Stimulated activated CD4-positive, alpha-beta T cell treated with anti-CD3 and anti-CD28 coated beads, Interleukin-4, amount 100 ng/mL, for 1 hour (primary cell): ENCODE measurements around the gene RPP25L.
"Not testable (repeated sequence)": the region's sequence is repeated elsewhere in the genome, so short reads cannot be mapped to it uniquely, and the experiment has no call there.

ENCODE experiments used
- DNase-seq: peaks from one replicate; pipeline ENCODE4 v3.0.0-alpha.2; 2020

The RPP25L gene, protein sequence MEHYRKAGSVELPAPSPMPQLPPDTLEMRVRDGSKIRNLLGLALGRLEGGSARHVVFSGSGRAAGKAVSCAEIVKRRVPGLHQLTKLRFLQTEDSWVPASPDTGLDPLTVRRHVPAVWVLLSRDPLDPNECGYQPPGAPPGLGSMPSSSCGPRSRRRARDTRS

DNA sequence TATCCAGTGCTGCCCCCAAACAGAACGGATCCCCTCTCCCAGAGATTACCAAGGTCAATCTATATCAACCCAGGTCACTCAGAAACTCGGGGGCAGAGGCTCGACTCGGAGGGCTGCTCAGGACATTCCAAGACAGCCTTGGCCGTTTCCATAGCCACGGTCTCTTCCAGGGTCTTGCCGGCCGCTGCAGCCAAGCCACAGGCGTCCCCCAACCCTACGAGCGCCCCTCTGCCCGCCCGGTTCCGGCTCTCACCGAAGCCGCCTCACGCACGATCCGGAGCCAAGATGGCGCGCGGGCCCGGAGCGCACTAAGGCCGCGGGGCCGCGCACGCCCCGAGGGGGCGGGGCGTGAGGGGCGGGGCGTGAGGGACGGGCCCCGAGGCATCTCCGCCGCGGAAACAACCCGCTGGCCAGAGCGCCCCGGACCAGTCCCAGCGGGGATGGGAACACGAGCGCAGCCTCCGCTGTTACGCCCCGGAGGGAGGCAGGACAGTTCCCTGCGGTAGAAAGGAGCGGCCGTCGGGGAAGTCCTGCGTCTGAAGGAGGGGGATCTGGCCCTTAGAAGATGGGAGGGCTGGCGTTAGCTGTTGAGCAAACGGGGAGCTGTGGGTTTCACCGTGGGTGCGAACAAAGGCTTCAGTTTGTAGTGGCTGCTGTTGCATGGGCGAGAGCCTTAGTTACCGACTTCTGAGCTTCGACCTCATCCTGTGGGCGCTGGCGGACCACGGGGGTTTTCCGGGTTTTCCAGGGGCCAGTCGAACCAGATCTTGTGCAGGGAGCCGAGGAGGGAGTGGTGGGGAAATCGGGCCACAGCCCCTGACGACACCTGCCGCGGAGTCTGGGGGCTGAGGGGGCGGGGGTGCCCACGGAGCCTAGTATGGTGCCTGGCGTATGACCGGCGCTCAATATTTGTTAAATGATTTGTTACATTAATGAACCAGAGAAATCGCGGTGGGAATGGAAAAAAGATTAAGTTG, at the start of gene RPP25L:
Gene RPP25L, minus strand, starts transcription at position 287 of the 977 bp plus-strand sequence. CDS start 801 bp downstream, outside the sequence.
- DNase-seq, result peak; percentile 90

DNA sequence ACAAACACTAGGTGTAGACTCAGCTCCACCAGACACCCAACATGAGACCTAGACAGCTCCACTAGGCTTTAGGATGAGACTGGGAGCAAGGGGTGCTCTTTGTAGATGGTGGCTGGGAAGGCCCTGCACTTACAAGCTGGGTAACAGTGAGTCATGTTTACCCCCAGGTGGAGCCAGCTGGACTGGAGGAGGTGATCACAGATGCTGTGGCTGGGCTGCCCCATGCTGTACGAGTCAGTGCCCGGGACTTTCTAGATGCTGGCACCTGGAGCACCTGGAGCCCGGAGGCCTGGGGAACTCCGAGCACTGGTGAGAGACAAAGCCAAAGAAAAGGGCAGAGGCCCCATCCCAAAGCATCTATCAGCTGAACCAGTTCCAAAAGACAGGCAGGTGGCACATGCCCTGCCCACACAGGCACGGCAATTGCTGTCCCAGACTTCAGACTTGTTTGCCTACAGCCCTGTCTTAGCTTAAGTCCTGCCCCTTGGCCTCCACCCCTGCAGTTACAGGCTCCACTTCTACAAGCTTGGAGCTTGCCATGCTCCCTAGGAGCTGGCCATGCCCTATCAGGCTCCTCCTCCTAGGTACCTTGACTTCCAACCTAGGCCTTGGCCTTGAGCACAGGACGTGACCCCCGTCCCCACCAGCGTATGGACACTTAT, 47.8 kb upstream of the RPP25L start:
- DNase-seq, result no peak

DNA sequence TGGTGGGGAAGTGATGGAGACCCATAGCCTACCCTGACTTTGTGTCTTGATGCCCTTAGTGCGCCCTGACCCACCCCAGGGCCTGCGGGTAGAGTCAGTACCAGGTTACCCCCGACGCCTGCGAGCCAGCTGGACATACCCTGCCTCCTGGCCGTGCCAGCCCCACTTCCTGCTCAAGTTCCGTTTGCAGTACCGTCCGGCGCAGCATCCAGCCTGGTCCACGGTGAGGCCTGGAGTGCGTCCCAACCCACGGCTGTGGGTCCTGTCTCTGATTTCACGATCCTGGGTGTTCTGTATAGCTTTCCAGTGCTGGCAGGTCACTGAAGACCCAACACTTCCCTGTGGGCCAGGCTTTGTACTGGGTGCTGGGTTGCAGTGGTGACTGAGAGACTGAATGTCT, 46.6 kb upstream of the RPP25L start:
- no peak for DNase-seq

DNA sequence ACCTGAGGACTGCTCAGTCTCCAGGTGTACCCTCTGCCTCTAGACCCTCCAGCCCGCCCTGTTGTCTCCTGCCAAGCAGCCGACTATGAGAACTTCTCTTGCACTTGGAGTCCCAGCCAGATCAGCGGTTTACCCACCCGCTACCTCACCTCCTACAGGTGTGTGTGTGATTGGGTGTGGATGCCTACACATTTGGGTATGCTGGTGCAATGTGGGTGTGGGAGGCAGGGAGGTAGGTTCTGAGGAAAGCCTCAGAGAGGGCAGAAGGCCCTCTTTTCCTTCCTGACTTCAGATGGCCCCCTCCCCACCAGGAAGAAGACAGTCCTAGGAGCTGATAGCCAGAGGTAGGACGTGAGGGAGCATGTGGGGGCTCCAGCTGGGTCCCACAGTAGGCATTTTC, 45.1 kb upstream of the RPP25L start:
- no peak for DNase-seq

DNA sequence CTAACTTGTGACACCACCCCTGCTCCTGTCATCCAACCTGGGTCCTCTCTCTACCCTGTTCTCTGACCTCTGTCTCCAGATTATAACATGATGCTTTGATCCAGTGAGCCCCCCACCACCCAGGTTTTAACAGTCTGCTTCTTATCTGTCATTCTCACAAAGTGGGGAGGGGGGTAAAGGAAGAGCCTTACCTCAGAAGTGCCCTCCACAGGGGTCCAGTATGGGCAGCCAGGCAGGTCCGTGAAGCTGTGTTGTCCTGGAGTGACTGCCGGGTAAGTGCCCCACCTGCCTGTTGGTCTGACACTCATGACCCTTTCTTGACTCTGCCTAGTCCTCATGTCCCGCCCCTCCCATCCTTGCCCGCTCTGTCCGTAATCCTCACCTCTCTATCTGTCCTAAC, 43.5 kb upstream of the RPP25L start:
- DNase-seq, result no peak

DNA sequence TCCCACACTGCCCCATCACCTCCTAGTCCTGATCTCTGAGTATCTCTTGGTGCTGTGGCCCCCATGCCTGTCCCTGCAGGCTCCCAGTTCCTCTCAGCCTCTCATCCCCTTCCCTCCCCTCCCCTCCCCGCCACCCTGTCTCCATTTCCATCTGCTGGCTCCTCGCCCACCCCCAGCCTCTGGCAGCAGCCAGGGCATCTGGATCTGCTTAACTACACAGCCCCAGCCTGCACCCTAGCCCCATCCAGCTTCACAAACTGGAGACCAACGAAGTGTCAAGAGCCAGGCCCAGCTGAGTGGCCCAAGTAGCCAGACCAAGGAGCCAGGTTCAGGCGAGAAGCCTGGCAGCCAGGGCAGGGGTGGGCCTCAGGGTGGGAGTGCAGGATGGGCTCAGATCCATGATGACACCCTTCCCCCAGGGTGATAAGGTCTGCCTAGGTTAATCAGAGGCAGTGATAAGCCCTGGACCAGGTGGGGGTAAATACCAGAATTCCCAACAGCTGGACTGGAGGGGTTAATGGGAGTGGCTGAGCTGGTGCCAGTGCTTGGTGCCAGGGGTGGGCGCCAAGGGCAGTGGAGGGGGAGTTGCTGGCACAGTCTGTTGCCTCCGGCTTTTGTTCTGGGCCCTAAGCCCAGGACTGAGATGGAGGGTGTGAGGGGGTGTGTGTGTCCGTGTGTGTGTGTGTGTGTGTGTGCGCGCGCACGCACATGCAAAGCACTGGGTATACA, 42.6 kb upstream of the RPP25L start:
- no peak for DNase-seq

DNA sequence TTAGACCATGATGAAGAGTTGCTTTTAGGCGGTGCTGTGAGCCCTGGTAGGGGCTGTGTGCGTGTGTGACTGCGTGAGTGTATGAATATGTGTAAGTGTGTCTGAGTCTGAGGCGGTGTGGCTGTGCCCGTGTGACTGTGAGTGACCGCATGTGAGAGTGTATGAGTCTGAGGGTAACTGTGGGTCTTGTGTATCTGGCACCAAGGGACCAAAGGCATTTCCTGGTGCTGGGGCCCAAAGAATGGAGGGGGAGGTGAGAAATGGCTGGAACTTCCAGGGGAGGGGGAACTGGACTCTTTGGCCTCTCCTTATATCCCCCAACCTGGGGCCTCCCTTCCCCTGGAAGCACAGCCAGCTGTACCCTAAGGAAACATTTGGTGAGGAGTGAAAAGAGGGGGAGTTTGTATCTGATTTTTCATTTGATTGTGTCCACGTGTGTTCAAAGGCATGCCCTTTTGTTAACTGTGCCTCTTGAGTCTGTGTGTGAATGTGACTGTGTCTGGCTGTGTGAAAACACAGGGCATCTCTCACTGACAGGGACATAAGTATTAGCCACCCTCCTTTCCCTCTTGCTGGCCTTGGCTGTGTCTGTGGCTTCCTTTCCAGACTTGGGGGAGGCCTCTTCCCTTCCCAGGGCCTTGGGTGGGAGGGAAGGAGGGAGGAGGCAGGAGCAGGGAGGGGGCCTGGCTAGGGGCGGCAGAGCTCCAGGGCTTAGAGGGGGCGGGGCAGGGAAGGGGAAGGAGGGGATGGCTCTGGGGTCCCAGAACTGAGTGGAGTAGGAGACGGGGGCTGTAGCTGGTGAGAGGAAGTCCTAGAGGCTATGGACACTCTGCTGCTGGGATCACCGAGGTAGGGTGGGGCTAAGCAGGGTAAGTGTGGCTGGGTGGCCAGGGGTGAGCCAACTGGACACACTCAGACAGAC, 41.5 kb upstream of the RPP25L start:
- no peak for DNase-seq

DNA sequence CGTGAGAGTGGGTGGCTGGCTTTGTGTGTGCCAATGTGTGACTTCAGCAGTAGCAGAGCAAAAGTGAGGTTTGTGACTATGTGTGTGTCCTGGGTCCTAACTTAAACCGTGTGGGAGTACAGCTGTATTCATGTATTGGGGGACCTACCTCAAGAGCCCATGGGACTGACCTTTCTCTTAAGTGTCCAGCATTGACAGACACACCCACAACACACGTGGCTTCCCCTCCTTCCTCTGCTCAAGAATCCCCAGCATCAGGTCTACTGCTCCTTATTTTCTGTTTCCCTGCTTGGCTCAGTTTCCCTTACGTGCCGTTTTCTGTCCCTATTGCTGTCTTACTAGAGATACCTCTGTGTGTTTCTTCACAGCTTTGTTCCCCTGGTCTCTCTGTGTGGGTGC, 40.7 kb upstream of the RPP25L start:
- DNase-seq, result no peak

DNA sequence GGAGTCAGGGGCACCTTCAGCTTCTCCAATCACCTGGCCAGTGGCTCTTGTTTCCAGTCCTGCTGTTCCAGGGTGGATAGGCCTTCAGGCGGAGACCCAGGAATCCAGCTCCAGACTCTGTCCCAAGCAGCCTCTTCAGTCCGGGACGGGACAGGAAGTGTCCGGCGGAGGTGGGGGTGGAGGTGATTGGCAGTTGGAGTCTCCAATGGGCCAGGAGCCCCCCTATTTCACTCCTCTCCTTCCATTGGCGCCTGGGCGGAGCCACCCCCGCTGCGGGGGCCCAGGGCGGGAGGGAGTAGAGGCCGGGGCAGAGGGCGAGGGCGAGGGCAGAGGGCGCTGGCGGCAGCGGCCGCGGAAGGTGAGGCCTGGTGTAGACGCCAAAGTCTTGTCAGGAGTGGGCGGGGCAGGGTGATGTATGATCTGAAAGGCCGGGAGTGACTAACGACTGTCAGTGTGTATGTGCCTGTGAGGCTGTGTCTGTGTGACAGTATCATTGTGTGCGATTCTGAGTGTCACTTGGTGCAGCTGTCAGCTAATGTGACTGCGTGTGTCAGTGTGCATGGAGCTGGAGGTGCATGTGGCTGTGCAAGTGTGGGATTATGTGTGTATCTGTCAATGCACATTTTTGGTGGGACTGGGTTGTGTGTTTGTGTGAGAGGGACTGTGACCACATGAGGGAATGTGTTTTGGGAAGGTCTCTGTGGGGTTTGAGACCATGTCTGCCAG, 40.1 kb upstream of the RPP25L start, which contains the start of gene IL11RA:
Gene IL11RA, plus strand, starts transcription at position 310 of the 726 bp plus-strand sequence. CDS start 3,033 bp downstream, outside the sequence.
- peak; percentile 63 for DNase-seq

DNA sequence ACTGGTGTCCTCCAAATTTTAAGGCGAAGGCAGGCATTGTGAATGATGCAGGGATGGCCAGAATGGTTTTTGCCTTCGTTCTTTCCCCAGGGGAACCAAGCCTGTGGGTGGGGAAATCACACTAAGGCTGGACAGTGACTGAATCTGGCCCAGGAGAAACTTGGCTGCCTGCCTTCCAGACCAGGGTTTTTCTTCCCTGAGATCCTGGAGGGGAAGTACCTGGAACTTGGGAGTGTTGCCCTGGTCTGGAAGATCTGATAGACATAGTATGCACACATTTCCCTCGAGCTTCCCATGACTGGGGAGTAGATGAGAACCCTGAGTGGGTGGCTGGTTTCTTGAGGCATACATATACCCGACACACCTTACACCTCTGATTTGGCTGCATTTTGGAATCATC, 39.4 kb upstream of the RPP25L start:
- no peak for DNase-seq

DNA sequence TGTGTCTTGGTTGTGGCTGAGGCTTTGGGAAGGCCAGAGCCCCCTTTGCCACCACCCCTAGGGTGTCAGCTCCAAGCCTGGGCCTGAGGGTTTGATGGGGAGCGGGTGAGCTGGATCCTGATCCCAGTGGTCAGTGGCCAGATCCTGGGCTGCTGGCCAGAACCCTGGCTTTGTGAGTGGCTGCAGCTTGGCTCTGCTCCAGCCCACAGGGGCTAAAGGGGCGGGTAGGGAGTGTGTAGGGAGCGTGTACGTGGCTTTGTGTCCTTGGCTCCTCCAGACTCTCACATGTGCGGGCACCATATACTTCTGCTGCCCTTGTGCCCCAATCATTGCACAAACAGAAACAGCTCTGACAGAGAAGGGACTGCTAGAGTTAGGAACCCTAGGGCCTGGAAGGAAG, 38.9 kb upstream of the RPP25L start:
- DNase-seq, result no peak

DNA sequence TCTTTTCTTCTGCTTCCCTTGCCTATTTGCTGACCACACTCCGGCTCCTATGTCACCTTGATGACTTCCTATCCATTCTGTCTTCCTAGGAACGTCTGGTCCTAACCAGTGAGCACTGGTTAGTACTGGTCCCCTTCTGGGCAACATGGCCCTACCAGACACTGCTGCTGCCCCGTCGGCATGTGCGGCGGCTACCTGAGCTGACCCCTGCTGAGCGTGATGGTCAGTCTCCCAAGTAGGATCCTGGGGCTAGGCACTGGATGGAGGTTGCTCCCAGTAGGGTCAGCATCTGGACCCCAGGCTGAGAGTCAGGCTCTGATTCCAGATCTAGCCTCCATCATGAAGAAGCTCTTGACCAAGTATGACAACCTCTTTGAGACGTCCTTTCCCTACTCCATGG, 36.8 kb upstream of the RPP25L start:
- no peak for DNase-seq

DNA sequence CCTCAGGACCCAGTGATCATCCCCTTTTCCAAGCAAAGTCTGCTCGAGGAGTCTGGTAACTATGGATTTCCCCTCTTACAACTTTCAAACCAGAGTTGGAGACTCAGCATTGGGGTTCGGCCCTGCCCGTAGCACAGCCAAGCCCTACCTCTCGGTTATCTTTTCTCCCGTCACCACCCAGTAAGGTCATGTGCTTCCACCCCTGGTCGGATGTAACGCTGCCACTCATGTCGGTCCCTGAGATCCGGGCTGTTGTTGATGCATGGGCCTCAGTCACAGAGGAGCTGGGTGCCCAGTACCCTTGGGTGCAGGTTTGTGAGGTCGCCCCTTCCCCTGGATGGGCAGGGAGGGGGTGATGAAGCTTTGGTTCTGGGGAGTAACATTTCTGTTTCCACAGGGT, 35.8 kb upstream of the RPP25L start:
- DNase-seq, result no peak

DNA sequence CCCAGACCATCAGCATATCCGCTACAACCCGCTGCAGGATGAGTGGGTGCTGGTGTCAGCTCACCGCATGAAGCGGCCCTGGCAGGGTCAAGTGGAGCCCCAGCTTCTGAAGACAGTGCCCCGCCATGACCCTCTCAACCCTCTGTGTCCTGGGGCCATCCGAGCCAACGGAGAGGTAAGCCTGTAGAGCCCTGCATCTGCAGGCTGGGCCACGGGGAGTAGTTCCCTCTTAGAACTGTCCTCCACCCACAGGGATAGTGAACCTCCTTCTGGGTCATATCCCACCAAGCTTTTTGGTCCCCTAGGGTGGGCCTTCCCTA, 35.1 kb upstream of the RPP25L start:
- no peak for DNase-seq

DNA sequence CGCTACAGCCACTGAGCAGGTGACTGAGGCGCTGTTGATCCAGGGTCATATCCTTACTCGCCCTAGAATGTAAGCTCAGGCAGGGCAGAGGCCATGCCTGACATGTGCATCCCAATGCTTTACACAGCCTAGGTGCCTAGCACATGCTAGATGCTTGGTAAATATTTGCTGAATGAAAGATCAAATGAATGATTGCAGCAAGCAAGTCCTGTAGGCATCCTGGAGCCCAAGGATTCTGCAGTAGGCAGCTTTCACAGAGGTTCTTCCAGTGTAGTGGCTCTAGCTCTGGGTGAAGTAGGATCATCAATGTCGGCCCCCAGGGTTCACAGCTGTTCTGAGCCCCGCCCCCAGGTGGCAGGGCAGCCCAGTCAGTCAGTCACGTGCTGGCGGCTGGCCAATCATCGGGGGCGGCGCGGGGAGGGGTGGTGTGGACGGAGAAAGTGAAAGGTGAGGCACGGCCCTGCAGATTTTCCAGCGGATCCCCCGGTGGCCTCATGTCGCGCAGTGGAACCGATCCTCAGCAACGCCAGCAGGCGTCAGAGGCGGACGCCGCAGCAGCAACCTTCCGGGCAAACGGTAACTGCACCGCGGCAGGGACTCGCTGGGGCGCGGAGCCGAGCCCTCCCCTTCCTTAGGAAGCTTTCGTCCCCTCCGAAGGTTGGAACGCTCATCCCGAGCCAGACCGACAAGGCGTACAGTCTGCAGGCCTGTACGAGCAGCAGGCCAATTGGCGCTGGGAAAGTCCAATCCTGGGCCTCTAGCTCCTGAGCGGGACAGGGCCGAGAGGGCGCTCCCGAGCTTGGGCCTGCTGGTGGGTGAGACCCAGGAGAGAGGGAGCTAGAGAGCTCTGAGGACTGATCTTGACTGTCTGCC, 34.5 kb upstream of the RPP25L start, which contains the start of gene GALT:
Gene GALT, plus strand, starts transcription at position 465 of the 873 bp plus-strand sequence. Its CDS starts 30 bp downstream, at position 495.
- DNase-seq, result peak; percentile 98

DNA sequence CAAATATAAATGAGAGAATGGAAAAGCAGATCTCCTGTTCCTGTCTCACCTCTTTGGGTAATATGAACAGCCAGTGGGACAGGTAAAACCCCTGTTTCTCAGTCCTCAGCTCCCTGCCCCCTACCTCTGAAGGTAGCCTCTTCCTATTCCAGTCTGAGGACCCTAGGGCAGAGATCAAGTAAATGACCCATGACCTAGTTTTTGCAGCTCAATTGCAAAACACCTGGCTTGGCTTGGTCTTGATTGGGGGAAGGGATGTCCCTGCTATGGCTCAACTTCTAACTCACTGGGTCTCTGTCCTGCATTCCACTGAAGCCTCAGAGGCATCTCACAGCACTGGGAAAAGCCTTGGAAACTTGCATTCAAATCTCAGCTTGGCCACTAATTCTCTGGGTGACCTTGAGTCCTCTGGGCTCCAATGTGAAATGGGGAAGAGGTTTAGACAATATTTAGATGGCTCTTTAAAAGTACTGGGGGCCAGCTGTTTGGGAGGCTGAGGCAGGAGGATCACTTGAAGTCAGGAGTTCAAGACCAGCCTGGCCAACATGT, 32.9 kb upstream of the RPP25L start:
- no peak for DNase-seq

DNA sequence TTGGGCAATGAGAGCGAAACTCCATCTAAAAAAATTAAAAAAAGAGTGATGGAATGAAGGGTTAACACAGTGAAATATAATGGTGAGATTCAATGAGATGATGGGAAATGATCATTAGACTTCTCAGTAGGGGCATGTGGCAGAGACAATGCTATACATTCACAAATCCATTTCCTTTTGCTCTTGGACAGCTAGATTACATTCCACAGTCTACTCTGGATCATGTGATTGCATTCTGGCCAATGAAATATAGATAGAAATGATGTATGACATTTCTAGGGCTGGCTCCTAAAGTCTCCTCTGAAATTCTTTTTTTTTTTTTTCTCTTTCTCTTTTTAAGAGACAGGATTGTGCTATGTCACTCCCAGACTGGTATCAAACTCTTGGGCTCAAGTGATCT, 30.8 kb upstream of the RPP25L start:
- no peak for DNase-seq

DNA sequence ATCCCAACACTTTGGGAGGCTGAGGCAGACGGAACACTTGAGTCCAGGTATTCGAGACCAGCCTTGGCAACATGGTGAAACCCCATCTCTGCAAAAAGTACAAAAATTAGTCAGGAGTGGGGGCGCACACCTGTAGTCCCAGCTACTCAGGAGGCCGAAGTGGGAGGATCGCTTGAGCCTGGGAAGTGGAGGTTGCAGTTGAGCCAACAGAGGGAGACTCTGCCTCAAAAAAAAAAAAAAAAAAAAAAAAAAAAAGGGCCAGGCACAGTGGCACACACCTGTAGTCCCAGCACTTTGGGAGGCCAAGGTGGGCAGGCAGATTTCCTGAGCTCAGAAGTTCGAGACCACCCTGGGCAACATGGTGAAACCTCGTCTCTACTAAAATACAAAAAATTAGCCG, 27.4 kb upstream of the RPP25L start:
- DNase-seq, result not testable (repeated sequence)

DNA sequence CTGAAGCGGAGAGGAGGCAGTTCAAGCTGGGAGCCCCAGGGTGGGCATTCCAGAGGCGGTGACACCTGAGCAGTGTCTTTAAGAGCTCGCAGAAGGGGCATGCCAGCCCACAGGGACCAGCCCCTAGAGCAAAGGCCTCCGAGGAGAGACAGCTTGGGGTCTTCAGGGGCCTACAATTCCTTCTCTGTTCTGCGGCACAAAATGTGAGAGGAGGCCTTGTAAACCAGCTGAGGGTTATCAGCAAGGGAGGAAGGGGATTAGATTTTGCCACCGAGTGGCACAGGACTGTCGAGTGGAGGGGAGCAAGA, 26.2 kb upstream of the RPP25L start:
- no peak for DNase-seq
